ENCODE data around the gene GLA.

DNA sequence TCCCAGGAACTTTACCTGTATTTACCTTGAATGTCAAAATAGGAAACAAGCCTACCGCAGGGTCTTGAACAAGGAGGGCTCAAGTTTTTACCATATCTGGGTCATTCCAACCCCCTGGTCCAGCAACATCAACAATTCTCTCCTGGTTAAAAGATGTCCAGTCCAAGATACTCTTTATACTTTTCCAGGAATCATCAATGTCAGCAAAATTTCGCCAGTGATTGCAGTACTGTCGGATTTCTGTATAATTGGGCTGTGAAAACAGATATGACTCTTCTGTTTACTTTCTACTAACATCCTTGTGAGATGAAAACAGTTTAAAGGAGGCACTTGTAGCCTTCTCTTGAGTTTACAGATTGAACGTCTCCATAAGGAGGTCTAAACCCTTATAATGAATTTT lies 9.0 kb downstream of the GLA start:
- TF ChIP-seq POLR2A (IDR thresholded peaks at IDR 0.05), result no peak
- TF ChIP-seq, protein P1, sequence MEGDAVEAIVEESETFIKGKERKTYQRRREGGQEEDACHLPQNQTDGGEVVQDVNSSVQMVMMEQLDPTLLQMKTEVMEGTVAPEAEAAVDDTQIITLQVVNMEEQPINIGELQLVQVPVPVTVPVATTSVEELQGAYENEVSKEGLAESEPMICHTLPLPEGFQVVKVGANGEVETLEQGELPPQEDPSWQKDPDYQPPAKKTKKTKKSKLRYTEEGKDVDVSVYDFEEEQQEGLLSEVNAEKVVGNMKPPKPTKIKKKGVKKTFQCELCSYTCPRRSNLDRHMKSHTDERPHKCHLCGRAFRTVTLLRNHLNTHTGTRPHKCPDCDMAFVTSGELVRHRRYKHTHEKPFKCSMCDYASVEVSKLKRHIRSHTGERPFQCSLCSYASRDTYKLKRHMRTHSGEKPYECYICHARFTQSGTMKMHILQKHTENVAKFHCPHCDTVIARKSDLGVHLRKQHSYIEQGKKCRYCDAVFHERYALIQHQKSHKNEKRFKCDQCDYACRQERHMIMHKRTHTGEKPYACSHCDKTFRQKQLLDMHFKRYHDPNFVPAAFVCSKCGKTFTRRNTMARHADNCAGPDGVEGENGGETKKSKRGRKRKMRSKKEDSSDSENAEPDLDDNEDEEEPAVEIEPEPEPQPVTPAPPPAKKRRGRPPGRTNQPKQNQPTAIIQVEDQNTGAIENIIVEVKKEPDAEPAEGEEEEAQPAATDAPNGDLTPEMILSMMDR (IDR thresholded peaks at IDR 0.05), result no peak
- no peak for TF ChIP-seq POLR2AphosphoS5 (IDR thresholded peaks at IDR 0.05)

Measured in stomach (tissue), 4 donors.